H1 (cell line): ENCODE results near the gene YBX2.

Experiments used
- EZH2 ChIP-seq: fragments of 200-600 bp; sonication (generic); IDR thresholded peaks from 2 replicates; pipeline ENCODE4 v1.7.1; 2012; ENCODE audit warnings: low read depth, mild to moderate bottlenecking, moderate library complexity, low read length, inconsistent platforms; ENCODE audit not compliant: severe bottlenecking
- GABPA ChIP-seq: IDR thresholded peaks from 2 replicates; pipeline ENCODE4 v1.6.1; 2011; ENCODE audit warnings: mild to moderate bottlenecking, low read length, moderate library complexity, borderline replicate concordance; ENCODE audit not compliant: insufficient read depth
- JUN ChIP-seq: IDR thresholded peaks from 2 replicates; pipeline ENCODE4 v1.6.1; 2011; ENCODE audit warnings: low read depth, mild to moderate bottlenecking, improper control_type of control experiment, low read length
- POLR2A ChIP-seq, 2 experiments: IDR thresholded peaks; 1 replicate in 1 of 2; 2 replicates in 1 of 2; pipeline ENCODE4 v1.6.1; 2011; ENCODE audit warnings: low read depth in 2 of 2, low read length in 2 of 2, mild to moderate bottlenecking in 2 of 2; ENCODE audit errors: control extremely low read depth in 1 of 2
- POLR2AphosphoS5 ChIP-seq: IDR thresholded peaks from 2 replicates; pipeline ENCODE4 v1.6.1; 2011; ENCODE audit warnings: low read depth, low read length
- RAD21 ChIP-seq, 2 experiments: IDR thresholded peaks in 1 of 2; conservative IDR thresholded peaks in 1 of 2; 2 replicates each; pipeline ENCODE4 v1.6.1; 2011; ENCODE audit warnings: low read depth in 2 of 2, low read length in 2 of 2, improper control_type of control experiment in 1 of 2, inconsistent platforms in 1 of 2, mild to moderate bottlenecking in 1 of 2, moderate library complexity in 1 of 2
- SIRT6 ChIP-seq: IDR thresholded peaks from one replicate; pipeline ENCODE4 v1.7.1; 2012; ENCODE audit warnings: low read length, inconsistent platforms
- SRF ChIP-seq: IDR thresholded peaks from 2 replicates; pipeline ENCODE4 v1.6.1; 2011; ENCODE audit warnings: mild to moderate bottlenecking, low read depth, low read length, moderate library complexity
- TF ChIP-seq, protein P1 (sequence below): IDR thresholded peaks from 2 replicates; pipeline ENCODE4 v1.6.1; 2012; ENCODE audit warnings: inconsistent platforms
- TF ChIP-seq, protein P2 (sequence below), 3 experiments: IDR thresholded peaks; 1 replicate in 2 of 3; 2 replicates in 1 of 3; pipeline versions ENCODE4 v1.5.1 to v1.6.1; 2011; ENCODE audit warnings: low read length in 3 of 3, mild to moderate bottlenecking in 3 of 3, inconsistent platforms in 2 of 3, low read depth in 1 of 3, moderate library complexity in 1 of 3; ENCODE audit not compliant: insufficient read depth in 1 of 3; ENCODE audit errors: control extremely low read depth in 1 of 3

DNA sequence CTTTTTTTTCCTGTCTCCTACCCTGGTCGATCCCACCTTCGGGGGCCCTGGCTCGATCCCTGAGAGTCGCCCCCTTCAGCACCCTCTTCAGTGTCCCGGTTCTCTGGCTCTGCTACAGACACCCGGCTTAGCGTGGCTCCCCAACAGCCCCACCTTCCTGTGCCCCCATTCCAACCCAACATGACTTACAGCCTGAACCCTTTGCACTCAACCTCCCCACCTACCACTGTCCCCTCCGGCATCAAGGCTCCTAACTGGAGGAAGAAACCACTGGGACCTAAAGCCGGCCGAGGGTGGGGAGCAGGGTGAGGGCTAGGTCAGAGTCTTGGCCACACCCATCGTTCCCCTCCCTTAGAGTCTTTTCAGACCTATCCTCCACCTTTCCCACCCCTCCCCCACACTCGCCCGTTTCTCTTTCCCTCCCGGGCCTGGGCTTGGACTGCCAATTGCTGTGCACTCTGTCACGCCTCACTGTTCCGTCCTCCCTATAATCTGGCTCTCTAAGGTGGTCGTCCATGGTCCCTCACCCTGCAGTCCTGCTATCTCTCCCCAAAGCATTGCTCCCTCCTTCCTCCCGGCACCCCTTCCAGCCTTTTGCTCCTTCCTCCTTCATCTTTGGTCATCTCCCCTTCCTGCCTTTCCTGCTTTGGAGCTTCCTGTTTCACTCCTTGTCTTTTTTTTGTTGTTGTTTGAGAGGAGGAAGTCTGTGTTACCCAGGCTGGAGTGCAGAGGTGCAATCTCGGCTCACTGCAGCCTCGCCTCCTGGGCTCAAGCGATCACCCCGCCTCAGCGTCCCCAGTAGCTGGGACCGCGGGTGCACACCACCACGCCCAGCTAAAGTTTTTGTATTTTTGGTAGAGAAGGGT, 31.3 kb downstream of the YBX2 start:
- TF ChIP-seq RAD21 (IDR thresholded peaks at IDR 0.05 in 1 of 2, conservative IDR thresholded peaks at IDR 0.05 in 1 of 2; ENCODE audit: low read depth in 2 of 2, low read length in 2 of 2) (no peak), SIRT6 (no peak), POLR2A (IDR thresholded peaks at IDR 0.05; ENCODE audit: control extremely low read depth in 1 of 2, low read depth in 2 of 2, low read length in 2 of 2) (no peak; a peak in 1 of 3 replicates), JUN (no peak), EZH2 (no peak), GABPA (0 out of 2 replicates have a peak, but pooled peaks have one; percentile 30), SRF (no peak), POLR2AphosphoS5 (peak; percentile 50; the same call in 1 of the 2 replicates)
- TF ChIP-seq, protein P1, sequence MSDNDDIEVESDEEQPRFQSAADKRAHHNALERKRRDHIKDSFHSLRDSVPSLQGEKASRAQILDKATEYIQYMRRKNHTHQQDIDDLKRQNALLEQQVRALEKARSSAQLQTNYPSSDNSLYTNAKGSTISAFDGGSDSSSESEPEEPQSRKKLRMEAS: no peak
- TF ChIP-seq, protein P2, sequence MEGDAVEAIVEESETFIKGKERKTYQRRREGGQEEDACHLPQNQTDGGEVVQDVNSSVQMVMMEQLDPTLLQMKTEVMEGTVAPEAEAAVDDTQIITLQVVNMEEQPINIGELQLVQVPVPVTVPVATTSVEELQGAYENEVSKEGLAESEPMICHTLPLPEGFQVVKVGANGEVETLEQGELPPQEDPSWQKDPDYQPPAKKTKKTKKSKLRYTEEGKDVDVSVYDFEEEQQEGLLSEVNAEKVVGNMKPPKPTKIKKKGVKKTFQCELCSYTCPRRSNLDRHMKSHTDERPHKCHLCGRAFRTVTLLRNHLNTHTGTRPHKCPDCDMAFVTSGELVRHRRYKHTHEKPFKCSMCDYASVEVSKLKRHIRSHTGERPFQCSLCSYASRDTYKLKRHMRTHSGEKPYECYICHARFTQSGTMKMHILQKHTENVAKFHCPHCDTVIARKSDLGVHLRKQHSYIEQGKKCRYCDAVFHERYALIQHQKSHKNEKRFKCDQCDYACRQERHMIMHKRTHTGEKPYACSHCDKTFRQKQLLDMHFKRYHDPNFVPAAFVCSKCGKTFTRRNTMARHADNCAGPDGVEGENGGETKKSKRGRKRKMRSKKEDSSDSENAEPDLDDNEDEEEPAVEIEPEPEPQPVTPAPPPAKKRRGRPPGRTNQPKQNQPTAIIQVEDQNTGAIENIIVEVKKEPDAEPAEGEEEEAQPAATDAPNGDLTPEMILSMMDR (IDR thresholded peaks at IDR 0.05; ENCODE audit: control extremely low read depth in 1 of 3, insufficient read depth in 1 of 3, low read depth in 1 of 3, low read length in 3 of 3): no peak
